Heart left ventricle (tissue), 16 donors: ENCODE results near the gene CNOT1. TPM values are rescaled to one million over a fixed set of nuclear protein-coding genes. Genes with fewer than 3 reads are reported as not detected.

Experiments used
- ATAC-seq, 4 donors: fragments of 200-7000 bp; cut with Tn5 transposase; one replicate each; pipeline ENCODE4 v1.9.1; 2020 to 2022; ENCODE audit warnings: moderate library complexity in 4 of 4, mild to moderate bottlenecking in 3 of 4, moderate number of reproducible peaks in 1 of 4
- DNase-seq, 5 donors: peaks; one replicate each; pipeline ENCODE4 v3.0.0-alpha.2; 2020
- H3K27ac ChIP-seq, 12 donors: fragments of 200-600 bp; sonication (generic) in 4 of 12; one replicate each; pipeline versions ENCODE4 v1.5.0 to v1.8.0; 2016 to 2022; ENCODE audit warnings: mild to moderate bottlenecking in 2 of 12
- H3K27me3 ChIP-seq, 9 donors: fragments of 200-600 bp; sonication (generic) in 2 of 9; one replicate each; pipeline versions ENCODE4 v1.5.1 to v1.8.0; 2016 to 2022; ENCODE audit warnings: mild to moderate bottlenecking in 3 of 9
- H3K36me3 ChIP-seq, 9 donors: fragments of 200-600 bp; sonication (generic) in 2 of 9; one replicate each; pipeline versions ENCODE4 v1.5.0 to v1.8.0; 2018 to 2022; ENCODE audit warnings: mild to moderate bottlenecking in 2 of 9
- H3K4me1 ChIP-seq, 12 donors: fragments of 200-600 bp; sonication (generic) in 4 of 12; one replicate each; pipeline versions ENCODE4 v1.5.0 to v1.8.0; 2016 to 2022; ENCODE audit warnings: mild to moderate bottlenecking in 3 of 12
- H3K4me3 ChIP-seq, 12 donors: fragments of 200-600 bp; sonication (generic) in 4 of 12; one replicate each; pipeline versions ENCODE4 v1.5.0 to v1.8.0; 2017 to 2022; ENCODE audit warnings: mild to moderate bottlenecking in 9 of 12, moderate library complexity in 4 of 12
- H3K9me3 ChIP-seq, 12 donors: fragments of 200-600 bp; sonication (generic) in 4 of 12; one replicate each; pipeline versions ENCODE4 v1.5.0 to v1.8.0; 2016 to 2022; ENCODE audit warnings: mild to moderate bottlenecking in 1 of 12
- POLR2A ChIP-seq, 2 donors: fragments of 450-650 bp; IDR thresholded peaks; one replicate each; pipeline ENCODE4 v1.6.1; 2017; ENCODE audit warnings: antibody characterized with exemption in 2 of 2, mild to moderate bottlenecking in 2 of 2, moderate library complexity in 2 of 2
- WGBS, 4 donors: extraction: QIAGEN DNeasy Blood & Tissue Kit in 2 of 4; methylation state at CpG; one replicate each; pipeline versions ENCODE4 v1.1.5 to v1.1.7; 2013 to 2018; 5-methylcytosine and 5-hydroxymethylcytosine counted together
- intact Hi-C, 10 donors: fragments of 100-400 bp; cut with DNase I; formaldehyde crosslinking; loops; one replicate each; pipeline versions ENCODE4 v1.11.1 to v1.14.2; 2022
- polyA plus RNA-seq, 2 donors: library from polyadenylated mRNA; stranded (reverse); fragments of 200-250 nt; gene quantifications; one replicate each; pipeline ENCODE4 v1.2.3, GENCODE V29; 2013
- total RNA-seq, 9 donors: library from RNA; depleted of rRNA in 2 of 9; stranded (reverse); fragments of >200 nt in 2 of 9; fragmentation: NEBNext Ultra II Directional in 3 of 9; extraction: Animal tissue kit (Norgen Biotek cat#: 25700) in 3 of 9; gene quantifications; one replicate each; pipeline versions ENCODE4 v1.1.0 to v1.2.4, GENCODE V29; 2016 to 2023
- TF ChIP-seq, protein P1 (sequence below), 12 donors: fragments of 200-600 bp; sonication (generic) in 4 of 12; IDR thresholded peaks; one replicate each; pipeline versions ENCODE4 v1.5.0 to v1.8.0; 2018 to 2022; ENCODE audit warnings: antibody characterized with exemption in 12 of 12, mild to moderate bottlenecking in 5 of 12
- donor health status: ischemic (EF 13 %, LVEDD 7.1; RV severe dilation, severe dysfunction).
- donor health status: healthy with polysubstance abuse.
- donor health status: DM: no; HTN: yes; CAD: no.
- donor health status: DM: no; HTN: no; CAD: no.
- donor health status: ischemic (EF 25% LVEDD 6.9; RV normal size, moderate dysfunction).
- donor health status: ischemic (EF 25% LVEDD 5.7; RV mildly dilated, moderate dysfunction).
- donor health status: healthy.
- donor health status: DM: yes; HTN: yes; CAD: no.
- donor health status: ischemic (EF 35%, LVEDD 5.7; RV mildly dilated, moderate dysfunction).
- donor health status: nonischemic (EF 11% LVEDD 7.7; RV severe dilation, severe dysfunction).
- donor health status: DM: yes; HTN: yes; CAD: no.
- donor health status: PGD.
- donor health status: ischemic (EF 29% LVEDD 5.4; RV normal size, mild dysfunction).
- donor health status: nonischemic (EF 23%, LVEDD 6.1; RV moderate dilation, normal function).

CNOT1 gene
- total and polyA plus RNA-seq, 11 donors, result 21.2 to 110 (median 81.1) TPM

GRCh38 chr16:58644765-58645487 lies 15.3 kb upstream of the CNOT1 start:
- 89 to 92% (median 91%) methylated on average over 7 to 8 of the region's 8 CpGs for WGBS, 4 donors
- no peaks in the 10 kb centered on the region for H3K4me1 ChIP-seq
- H3K9me3 ChIP-seq, result no peaks in the 10 kb centered on the region
- TF ChIP-seq, protein P1, sequence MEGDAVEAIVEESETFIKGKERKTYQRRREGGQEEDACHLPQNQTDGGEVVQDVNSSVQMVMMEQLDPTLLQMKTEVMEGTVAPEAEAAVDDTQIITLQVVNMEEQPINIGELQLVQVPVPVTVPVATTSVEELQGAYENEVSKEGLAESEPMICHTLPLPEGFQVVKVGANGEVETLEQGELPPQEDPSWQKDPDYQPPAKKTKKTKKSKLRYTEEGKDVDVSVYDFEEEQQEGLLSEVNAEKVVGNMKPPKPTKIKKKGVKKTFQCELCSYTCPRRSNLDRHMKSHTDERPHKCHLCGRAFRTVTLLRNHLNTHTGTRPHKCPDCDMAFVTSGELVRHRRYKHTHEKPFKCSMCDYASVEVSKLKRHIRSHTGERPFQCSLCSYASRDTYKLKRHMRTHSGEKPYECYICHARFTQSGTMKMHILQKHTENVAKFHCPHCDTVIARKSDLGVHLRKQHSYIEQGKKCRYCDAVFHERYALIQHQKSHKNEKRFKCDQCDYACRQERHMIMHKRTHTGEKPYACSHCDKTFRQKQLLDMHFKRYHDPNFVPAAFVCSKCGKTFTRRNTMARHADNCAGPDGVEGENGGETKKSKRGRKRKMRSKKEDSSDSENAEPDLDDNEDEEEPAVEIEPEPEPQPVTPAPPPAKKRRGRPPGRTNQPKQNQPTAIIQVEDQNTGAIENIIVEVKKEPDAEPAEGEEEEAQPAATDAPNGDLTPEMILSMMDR (IDR thresholded peaks at IDR 0.05), result no peak
- TF ChIP-seq POLR2A (IDR thresholded peaks at IDR 0.05), result no peak
- H3K36me3 ChIP-seq, result no peaks in the 10 kb centered on the region
- intact Hi-C loops, result no loop called here
- H3K27ac ChIP-seq, result no peak overlapping the region
- ATAC-seq, result no peak
- no peak overlapping the region for H3K4me3 ChIP-seq
- no peaks in the 10 kb centered on the region for H3K27me3 ChIP-seq
- DNase-seq, result peak in 1 of 5 donors; percentile 14

DNA sequence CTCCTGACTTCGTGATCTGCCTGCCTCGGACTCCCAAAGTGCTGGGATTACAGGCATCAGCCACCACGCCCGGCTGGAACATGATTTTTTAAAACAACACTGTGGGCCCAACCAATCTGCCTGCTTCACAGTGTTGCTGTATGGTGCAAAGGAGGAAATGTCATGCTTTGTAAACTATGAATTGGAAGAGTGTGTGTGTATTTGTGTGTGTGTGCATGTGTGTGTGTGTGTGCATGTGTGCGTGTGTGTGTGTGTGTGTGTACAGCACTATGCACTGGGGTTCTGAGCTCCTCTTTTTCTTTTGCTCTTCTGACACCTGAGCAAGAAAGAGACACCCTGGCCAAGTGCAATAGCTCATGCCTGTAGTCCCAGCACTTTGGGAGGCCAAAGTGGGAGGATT lies 14.5 kb upstream of the CNOT1 start:
- 77 to 93% (median 86%) methylated on average over 5 of the region's 5 CpGs for WGBS, 4 donors
- intact Hi-C loops, result no loop called here
- H3K36me3 ChIP-seq, result no peaks in the 10 kb centered on the region
- TF ChIP-seq POLR2A (IDR thresholded peaks at IDR 0.05), result no peak
- TF ChIP-seq, protein P1 (IDR thresholded peaks at IDR 0.05), result no peak
- no peak overlapping the region for H3K27ac ChIP-seq
- H3K9me3 ChIP-seq, result no peaks in the 10 kb centered on the region
- no peaks in the 10 kb centered on the region for H3K27me3 ChIP-seq
- H3K4me1 ChIP-seq, result no peaks in the 10 kb centered on the region
- H3K4me3 ChIP-seq, result no peak overlapping the region
- ATAC-seq (no peak), DNase-seq (peak in 1 of 5 donors; percentile 2)

- DNase-seq (peak in 1 of 5 donors; percentile 1), ATAC-seq (no peak)
- Histone ChIP-seq H3K36me3 (no peaks in the 10 kb centered on the region), H3K4me3 (no peak overlapping the region), H3K9me3 (no peaks in the 10 kb centered on the region), H3K27ac (no peak overlapping the region), H3K4me1 (no peaks in the 10 kb centered on the region), H3K27me3 (no peaks in the 10 kb centered on the region)
- 81 to 94% (median 88%) methylated on average over 5 of the region's 5 CpGs for WGBS, 4 donors
- TF ChIP-seq POLR2A (IDR thresholded peaks at IDR 0.05), result no peak
- TF ChIP-seq, protein P1 (IDR thresholded peaks at IDR 0.05), result no peak
- intact Hi-C loops, result no loop called here
Observed at GRCh38 chr16:58640949-58641348, 11.3 kb upstream of the CNOT1 start.

DNA sequence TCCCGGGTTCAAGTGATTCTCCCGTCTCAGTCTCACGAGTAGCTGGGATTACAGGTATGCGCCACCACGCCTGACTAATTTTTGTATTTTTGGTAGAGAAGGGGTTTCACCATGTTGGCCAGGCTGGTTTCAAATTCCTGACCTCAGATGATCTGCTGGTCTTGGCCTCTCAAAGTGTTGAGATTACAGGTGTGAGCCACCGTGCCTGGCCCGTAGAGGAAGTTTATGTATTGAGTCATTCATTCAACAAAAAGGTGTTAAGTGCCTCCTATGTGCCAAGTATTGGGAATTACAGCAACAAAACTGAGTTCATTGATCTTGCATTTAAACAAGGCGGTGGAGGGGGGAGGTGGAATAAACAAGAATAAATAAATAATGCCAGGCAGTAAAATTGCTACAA lies 10.2 kb upstream of the CNOT1 start:
- WGBS, 4 donors, result 84 to 91% (median 88%) methylated on average over 8 of the region's 8 CpGs
- Histone ChIP-seq H3K9me3 (no peaks in the 10 kb centered on the region), H3K27ac (no peak overlapping the region), H3K36me3 (no peaks in the 10 kb centered on the region), H3K27me3 (no peaks in the 10 kb centered on the region), H3K4me3 (no peak overlapping the region), H3K4me1 (no peaks in the 10 kb centered on the region)
- no peak for TF ChIP-seq POLR2A (IDR thresholded peaks at IDR 0.05)
- TF ChIP-seq, protein P1 (IDR thresholded peaks at IDR 0.05), result no peak
- intact Hi-C loops, result loop anchor here in 5 of 10 donors (5.0 to 10.0 kb wide), 3 partner anchors 125 to 305 kb away; partner anchors contain the start of gene SETD6 (in 1 of the 5)
- ATAC-seq, result no peak
- DNase-seq, result no peak
